Endothelial cell (in vitro differentiated cells): ENCODE results near the gene CYREN. TPM values are rescaled to one million over a fixed set of nuclear protein-coding genes. Genes with fewer than 3 reads are reported as not detected.

Experiments
- DNase-seq: peaks from one replicate; pipeline ENCODE4 v3.0.0; 2021; ENCODE audit warnings: low spot score
- H3K27ac Mint-ChIP-seq: one replicate; pipeline ENCODE4 v1.8.0; 2021; ENCODE audit warnings: mixed read lengths, inconsistent platforms; ENCODE audit not compliant: unreplicated experiment
- H3K27me3 Mint-ChIP-seq: one replicate; pipeline ENCODE4 v1.8.0; 2021; ENCODE audit warnings: mild to moderate bottlenecking, moderate library complexity, mixed read lengths, inconsistent platforms; ENCODE audit not compliant: unreplicated experiment
- H3K36me3 Mint-ChIP-seq: one replicate; pipeline ENCODE4 v1.8.0; 2021; ENCODE audit warnings: mild to moderate bottlenecking, low read depth, mixed read lengths, inconsistent platforms; ENCODE audit not compliant: unreplicated experiment
- H3K4me1 Mint-ChIP-seq: one replicate; pipeline ENCODE4 v1.8.0; 2021; ENCODE audit warnings: mild to moderate bottlenecking, mixed read lengths, inconsistent platforms; ENCODE audit not compliant: unreplicated experiment
- H3K4me3 Mint-ChIP-seq: one replicate; pipeline ENCODE4 v1.8.0; 2021; ENCODE audit warnings: mild to moderate bottlenecking, mixed read lengths, inconsistent platforms; ENCODE audit not compliant: unreplicated experiment
- H3K9me3 Mint-ChIP-seq: one replicate; pipeline ENCODE4 v1.8.0; 2021; ENCODE audit warnings: mixed read lengths, inconsistent platforms; ENCODE audit not compliant: unreplicated experiment
- CTCF ChIP-seq: fragments of 200-600 bp; sonication (generic); IDR thresholded peaks from one replicate; pipeline ENCODE4 v1.5.0; 2021; ENCODE audit warnings: antibody characterized with exemption; ENCODE audit not compliant: unreplicated experiment
- total RNA-seq: library from RNA; stranded (reverse); fragmentation: NEBNext Ultra II Directional; extraction: Animal tissue kit (Norgen Biotek cat#: 25700); gene quantifications from one replicate; pipeline ENCODE4 v1.2.1, GENCODE V29; 2021; ENCODE audit not compliant: unreplicated experiment

Gene CYREN
- total RNA-seq, 1 donor from 2014 or later: 38.1 TPM

- peaks cover 42% of the 10 kb centered on the region for H3K4me1 Mint-ChIP-seq
- peak overlapping the region; percentile 95 for H3K4me3 Mint-ChIP-seq
- DNase-seq: no peak
- no peak for TF ChIP-seq CTCF
- peak overlapping the region; percentile 89 for H3K27ac Mint-ChIP-seq
- H3K27me3 Mint-ChIP-seq: peaks cover 26% of the 10 kb centered on the region
- H3K36me3 Mint-ChIP-seq: peaks cover 38% of the 10 kb centered on the region
- no peaks in the 10 kb centered on the region for H3K9me3 Mint-ChIP-seq
Measured at GRCh38 chr7:135169964-135170273, 588 bp downstream of the CYREN start.

- peak; percentile 27 for TF ChIP-seq CTCF
- H3K4me3 Mint-ChIP-seq: peak overlapping the region; percentile 95
- peaks cover 42% of the 10 kb centered on the region for H3K4me1 Mint-ChIP-seq
- H3K36me3 Mint-ChIP-seq: peaks cover 42% of the 10 kb centered on the region
- H3K27me3 Mint-ChIP-seq: peaks cover 26% of the 10 kb centered on the region
- peak; percentile 44 for DNase-seq
- H3K9me3 Mint-ChIP-seq: no peaks in the 10 kb centered on the region
- H3K27ac Mint-ChIP-seq: peak overlapping the region; percentile 89
Measured at GRCh38 chr7:135169141-135169963, 1.2 kb downstream of the CYREN start.

- Mint-ChIP-seq H3K4me1 (peaks cover 42% of the 10 kb centered on the region), H3K9me3 (no peaks in the 10 kb centered on the region), H3K27me3 (peaks cover 29% of the 10 kb centered on the region), H3K36me3 (peaks cover 48% of the 10 kb centered on the region), H3K27ac (peak overlapping the region; percentile 64), H3K4me3 (peak overlapping the region; percentile 95)
- TF ChIP-seq CTCF: no peak
- no peak for DNase-seq
Measured at GRCh38 chr7:135168489-135169140, 1.9 kb downstream of the CYREN start.

- no peak for DNase-seq
- Mint-ChIP-seq H3K27me3 (peaks cover 31% of the 10 kb centered on the region), H3K36me3 (peaks cover 49% of the 10 kb centered on the region), H3K9me3 (no peaks in the 10 kb centered on the region), H3K4me3 (peak overlapping the region; percentile 51), H3K27ac (peak overlapping the region; percentile 72), H3K4me1 (peaks cover 42% of the 10 kb centered on the region)
- TF ChIP-seq CTCF: no peak
Measured at GRCh38 chr7:135168001-135168400, 2.5 kb downstream of the CYREN start.

- Mint-ChIP-seq H3K27me3 (peaks cover 31% of the 10 kb centered on the region), H3K36me3 (peaks cover 55% of the 10 kb centered on the region), H3K9me3 (peaks cover 3% of the 10 kb centered on the region), H3K4me1 (peaks cover 42% of the 10 kb centered on the region), H3K27ac (peak overlapping the region; percentile 72), H3K4me3 (no peak overlapping the region)
- TF ChIP-seq CTCF: no peak
- no peak for DNase-seq
Measured at GRCh38 chr7:135167365-135167917, 3.1 kb downstream of the CYREN start.
